K562 (cell line): ENCODE results near the gene ABLIM2.

ENCODE experiments used
- ATF1 ChIP-seq, 2 experiments: fragments of 450-650 bp in 1 of 2; IDR thresholded peaks; 2 replicates each; pipeline ENCODE4 v1.6.1; 2016; ENCODE audit warnings: missing compliant biosample characterization in 1 of 2, missing genetic modification characterization in 1 of 2
- BACH1 ChIP-seq: fragments of 200-800 bp; sonication (Bioruptor generic); IDR thresholded peaks from 2 replicates; pipeline ENCODE4 v1.6.1; 2016; ENCODE audit warnings: missing genetic modification characterization, missing compliant biosample characterization
- CBX3 ChIP-seq, 2 experiments: IDR thresholded peaks; 1 replicate in 1 of 2; 2 replicates in 1 of 2; pipeline ENCODE4 v1.6.1; 2012; ENCODE audit warnings: inconsistent platforms in 2 of 2, low read length in 2 of 2, borderline replicate concordance in 1 of 2, control low read depth in 1 of 2
- CEBPB ChIP-seq: fragments of 450-650 bp; IDR thresholded peaks from 2 replicates; pipeline ENCODE4 v1.6.1; 2016; ENCODE audit warnings: missing genetic modification characterization, missing compliant biosample characterization
- CHD4 ChIP-seq: fragments of 200-600 bp; sonication (generic); IDR thresholded peaks from 3 replicates; pipeline ENCODE4 v1.6.1; 2012; ENCODE audit warnings: low read depth, mild to moderate bottlenecking, mixed read lengths, low read length, inconsistent platforms; ENCODE audit not compliant: insufficient read depth, insufficient replicate concordance, poor library complexity, severe bottlenecking
- CTBP1 ChIP-seq: fragments of 450-650 bp; IDR thresholded peaks from 2 replicates; pipeline ENCODE4 v1.6.1; 2016; ENCODE audit warnings: borderline replicate concordance
- FOS ChIP-seq: IDR thresholded peaks from 3 replicates; pipeline ENCODE4 v1.6.1; 2011; ENCODE audit not compliant: insufficient read length; ENCODE audit errors: extremely low read depth
- NR2C2 ChIP-seq, 2 experiments: fragments of 200-800 bp in 1 of 2; sonication (Bioruptor generic) in 1 of 2; sonication (generic) in 1 of 2; formaldehyde crosslinking in 1 of 2; IDR thresholded peaks; 2 replicates each; pipeline versions ENCODE4 v1.6.1 to v1.8.0; 2016 to 2022; ENCODE audit warnings: mild to moderate bottlenecking in 1 of 2, missing compliant biosample characterization in 1 of 2, missing genetic modification characterization in 1 of 2, missing genetic modification reagents in 1 of 2
- SPI1 ChIP-seq: IDR thresholded peaks from 2 replicates; pipeline ENCODE4 v1.6.1; 2011; ENCODE audit warnings: low read depth, low read length, control low read depth, borderline replicate concordance
- TCF7L2 ChIP-seq: fragments of 150-350 bp; IDR thresholded peaks from 2 replicates; pipeline ENCODE4 v1.6.1; 2016; ENCODE audit warnings: low read depth, mild to moderate bottlenecking, low read length, moderate library complexity
- TF ChIP-seq, protein P1 (sequence below), 2 experiments: IDR thresholded peaks in 1 of 2; conservative IDR thresholded peaks in 1 of 2; 2 replicates each; pipeline ENCODE4 v1.6.1; 2016; ENCODE audit warnings: low read depth in 2 of 2, mild to moderate bottlenecking in 1 of 2, missing compliant biosample characterization in 1 of 2, missing genetic modification characterization in 1 of 2, moderate library complexity in 1 of 2
- TF ChIP-seq, protein P2 (sequence below): fragments of 450-650 bp; IDR thresholded peaks from 2 replicates; pipeline ENCODE4 v1.6.1; 2016
- TF ChIP-seq, protein P3 (sequence below): fragments of 250-450 bp; sonication (Bioruptor Pico); IDR thresholded peaks from 2 replicates; pipeline ENCODE4 v1.5.0; 2021
- TF ChIP-seq, protein P4 (sequence below), 3 experiments: IDR thresholded peaks in 2 of 3; conservative IDR thresholded peaks in 1 of 3; 2 replicates each; pipeline ENCODE4 v1.5.1; 2011 to 2012; ENCODE audit warnings: low read length in 3 of 3, mild to moderate bottlenecking in 3 of 3, control low read depth in 2 of 3, improper control_type of control experiment in 1 of 3, inconsistent platforms in 1 of 3, low read depth in 1 of 3, mixed read lengths in 1 of 3, moderate library complexity in 1 of 3; ENCODE audit not compliant: insufficient read depth in 2 of 3

DNA sequence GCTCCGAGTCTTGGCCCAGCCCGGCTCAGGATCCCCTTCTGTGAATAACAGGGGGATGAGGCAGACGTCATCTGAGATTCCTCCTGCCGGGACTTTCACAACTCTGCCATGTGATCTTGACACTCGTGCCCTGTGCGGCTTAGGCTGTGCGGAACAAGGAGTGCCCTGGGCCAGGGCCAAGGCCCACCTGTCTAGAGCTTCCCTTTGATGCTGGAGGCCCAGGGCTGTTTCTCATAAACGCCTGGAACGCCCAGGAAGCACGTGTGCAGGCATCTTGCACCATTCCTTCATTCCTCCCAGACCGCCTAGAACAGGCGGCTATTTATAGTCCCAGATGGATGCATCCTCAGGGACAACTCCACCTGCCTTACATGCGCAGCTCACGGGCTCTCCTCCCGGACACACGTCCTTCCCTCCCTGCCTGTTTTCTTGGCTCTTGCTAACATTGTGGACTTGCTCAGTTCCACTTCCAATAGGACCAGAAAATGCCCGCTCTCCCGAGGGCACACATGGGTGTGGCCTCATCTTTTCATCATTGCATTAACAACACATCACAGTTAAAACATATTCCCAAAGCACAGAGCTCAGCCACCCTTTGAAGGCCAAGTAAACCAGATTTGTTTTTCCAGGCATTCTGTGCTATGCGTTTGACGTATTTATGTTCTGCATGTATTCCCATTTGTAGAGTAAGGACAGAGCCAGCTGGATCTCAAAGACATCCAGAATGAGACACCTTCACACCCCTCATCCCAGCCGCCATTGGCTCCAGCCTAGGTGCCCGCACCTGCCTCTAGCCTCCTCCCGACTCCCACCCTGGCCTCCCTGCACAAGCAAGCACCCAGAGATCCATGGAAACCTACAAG, 57.2 kb downstream of the ABLIM2 start:
- TF ChIP-seq NR2C2 (CRISPR knock-in tag; IDR thresholded peaks at IDR 0.05) (no peak), NR2C2 (tag; IDR thresholded peaks at IDR 0.05) (no peak), CBX3 (IDR thresholded peaks at IDR 0.05; ENCODE audit: borderline replicate concordance in 1 of 2, low read length in 2 of 2) (no peak), FOS (no peak), BACH1 (tag) (no peak), CTBP1 (no peak), TCF7L2 (no peak), CHD4 (no peak), CEBPB (tag) (no peak), SPI1 (no peak), ATF1 (CRISPR knock-in tag; IDR thresholded peaks at IDR 0.05) (no peak), ATF1 (tag; IDR thresholded peaks at IDR 0.05) (no peak)
- TF ChIP-seq, protein P1, sequence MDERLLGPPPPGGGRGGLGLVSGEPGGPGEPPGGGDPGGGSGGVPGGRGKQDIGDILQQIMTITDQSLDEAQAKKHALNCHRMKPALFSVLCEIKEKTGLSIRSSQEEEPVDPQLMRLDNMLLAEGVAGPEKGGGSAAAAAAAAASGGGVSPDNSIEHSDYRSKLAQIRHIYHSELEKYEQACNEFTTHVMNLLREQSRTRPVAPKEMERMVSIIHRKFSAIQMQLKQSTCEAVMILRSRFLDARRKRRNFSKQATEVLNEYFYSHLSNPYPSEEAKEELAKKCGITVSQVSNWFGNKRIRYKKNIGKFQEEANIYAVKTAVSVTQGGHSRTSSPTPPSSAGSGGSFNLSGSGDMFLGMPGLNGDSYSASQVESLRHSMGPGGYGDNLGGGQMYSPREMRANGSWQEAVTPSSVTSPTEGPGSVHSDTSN (CRISPR knock-in tag; IDR thresholded peaks at IDR 0.05; ENCODE audit: low read depth) = no peak
- TF ChIP-seq, protein P1 (tag; conservative IDR thresholded peaks at IDR 0.05; ENCODE audit: low read depth) = no peak
- TF ChIP-seq, protein P2, sequence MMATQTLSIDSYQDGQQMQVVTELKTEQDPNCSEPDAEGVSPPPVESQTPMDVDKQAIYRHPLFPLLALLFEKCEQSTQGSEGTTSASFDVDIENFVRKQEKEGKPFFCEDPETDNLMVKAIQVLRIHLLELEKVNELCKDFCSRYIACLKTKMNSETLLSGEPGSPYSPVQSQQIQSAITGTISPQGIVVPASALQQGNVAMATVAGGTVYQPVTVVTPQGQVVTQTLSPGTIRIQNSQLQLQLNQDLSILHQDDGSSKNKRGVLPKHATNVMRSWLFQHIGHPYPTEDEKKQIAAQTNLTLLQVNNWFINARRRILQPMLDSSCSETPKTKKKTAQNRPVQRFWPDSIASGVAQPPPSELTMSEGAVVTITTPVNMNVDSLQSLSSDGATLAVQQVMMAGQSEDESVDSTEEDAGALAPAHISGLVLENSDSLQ = no peak
- TF ChIP-seq, protein P3, sequence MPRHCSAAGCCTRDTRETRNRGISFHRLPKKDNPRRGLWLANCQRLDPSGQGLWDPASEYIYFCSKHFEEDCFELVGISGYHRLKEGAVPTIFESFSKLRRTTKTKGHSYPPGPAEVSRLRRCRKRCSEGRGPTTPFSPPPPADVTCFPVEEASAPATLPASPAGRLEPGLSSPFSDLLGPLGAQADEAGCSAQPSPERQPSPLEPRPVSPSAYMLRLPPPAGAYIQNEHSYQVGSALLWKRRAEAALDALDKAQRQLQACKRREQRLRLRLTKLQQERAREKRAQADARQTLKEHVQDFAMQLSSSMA (CRISPR knock-in tag) = no peak
- TF ChIP-seq, protein P4, sequence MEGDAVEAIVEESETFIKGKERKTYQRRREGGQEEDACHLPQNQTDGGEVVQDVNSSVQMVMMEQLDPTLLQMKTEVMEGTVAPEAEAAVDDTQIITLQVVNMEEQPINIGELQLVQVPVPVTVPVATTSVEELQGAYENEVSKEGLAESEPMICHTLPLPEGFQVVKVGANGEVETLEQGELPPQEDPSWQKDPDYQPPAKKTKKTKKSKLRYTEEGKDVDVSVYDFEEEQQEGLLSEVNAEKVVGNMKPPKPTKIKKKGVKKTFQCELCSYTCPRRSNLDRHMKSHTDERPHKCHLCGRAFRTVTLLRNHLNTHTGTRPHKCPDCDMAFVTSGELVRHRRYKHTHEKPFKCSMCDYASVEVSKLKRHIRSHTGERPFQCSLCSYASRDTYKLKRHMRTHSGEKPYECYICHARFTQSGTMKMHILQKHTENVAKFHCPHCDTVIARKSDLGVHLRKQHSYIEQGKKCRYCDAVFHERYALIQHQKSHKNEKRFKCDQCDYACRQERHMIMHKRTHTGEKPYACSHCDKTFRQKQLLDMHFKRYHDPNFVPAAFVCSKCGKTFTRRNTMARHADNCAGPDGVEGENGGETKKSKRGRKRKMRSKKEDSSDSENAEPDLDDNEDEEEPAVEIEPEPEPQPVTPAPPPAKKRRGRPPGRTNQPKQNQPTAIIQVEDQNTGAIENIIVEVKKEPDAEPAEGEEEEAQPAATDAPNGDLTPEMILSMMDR (IDR thresholded peaks at IDR 0.05 in 2 of 3, conservative IDR thresholded peaks at IDR 0.05 in 1 of 3; ENCODE audit: insufficient read depth in 2 of 3, low read depth in 1 of 3, low read length in 3 of 3) = no peak
